OCI-LY1 (cell line): ENCODE results near the gene TMEM243.

Experiments used
- H2AFZ ChIP-seq: fragments of 200-600 bp; sonication (generic), shearing (Covaris generic); 2 replicates; pipeline ENCODE4 v1.6.0; 2014; ENCODE audit warnings: antibody characterized with exemption, mild to moderate bottlenecking, low read length
- H3F3A ChIP-seq: fragments of 200-600 bp; sonication (generic), shearing (Covaris generic); 2 replicates; pipeline ENCODE4 v1.6.0; 2014; ENCODE audit warnings: mild to moderate bottlenecking, antibody characterized with exemption, low read length, moderate library complexity; ENCODE audit not compliant: insufficient read depth
- H3K27ac ChIP-seq: fragments of 200-600 bp; sonication (generic); 2 replicates; pipeline ENCODE4 v1.5.1; 2014; ENCODE audit warnings: low read length, mixed run types, mild to moderate bottlenecking, low read depth; ENCODE audit not compliant: poor library complexity, severe bottlenecking
- H3K27me3 ChIP-seq: fragments of 200-600 bp; sonication (generic); 2 replicates; pipeline ENCODE4 v1.6.0; 2014; ENCODE audit warnings: antibody characterized with exemption, mild to moderate bottlenecking, low read length, moderate library complexity; ENCODE audit not compliant: insufficient read depth
- H3K36me3 ChIP-seq: fragments of 200-600 bp; sonication (generic); 2 replicates; pipeline ENCODE4 v1.6.1; 2014; ENCODE audit warnings: mild to moderate bottlenecking, antibody characterized with exemption, low read length, moderate library complexity, mixed read lengths; ENCODE audit not compliant: insufficient read depth
- H3K4me1 ChIP-seq: fragments of 200-600 bp; sonication (generic); 2 replicates; pipeline ENCODE4 v1.5.1; 2014; ENCODE audit warnings: mild to moderate bottlenecking, low read length, moderate library complexity; ENCODE audit not compliant: insufficient read depth, severe bottlenecking
- H3K4me2 ChIP-seq: fragments of 200-600 bp; sonication (generic), shearing (Covaris generic); 2 replicates; pipeline ENCODE4 v1.6.1; 2014; ENCODE audit warnings: low read length
- H3K4me3 ChIP-seq: fragments of 200-600 bp; sonication (generic); 2 replicates; pipeline ENCODE4 v1.5.1; 2014; ENCODE audit warnings: low read length, low read depth, mild to moderate bottlenecking, mixed read lengths; ENCODE audit not compliant: poor library complexity, severe bottlenecking
- H3K79me2 ChIP-seq: fragments of 200-600 bp; shearing (Covaris generic); 2 replicates; pipeline ENCODE4 v1.6.1; 2016; ENCODE audit warnings: mixed run types, low read length, mixed read lengths; ENCODE audit not compliant: insufficient read depth
- H3K9ac ChIP-seq: fragments of 200-600 bp; sonication (generic), shearing (Covaris generic); 2 replicates; pipeline ENCODE4 v1.6.1; 2014; ENCODE audit warnings: mild to moderate bottlenecking, low read length, mixed read lengths
- H3K9me2 ChIP-seq: fragments of 200-600 bp; sonication (generic), shearing (Covaris generic); 2 replicates; pipeline ENCODE4 v1.6.1; 2014; ENCODE audit warnings: low read depth, mild to moderate bottlenecking, low read length, mixed read lengths
- H3K9me3 ChIP-seq: fragments of 200-600 bp; shearing (Covaris generic); 2 replicates; pipeline ENCODE4 v1.6.1; 2014; ENCODE audit warnings: low read length, mixed read lengths
- H4K20me1 ChIP-seq: fragments of 200-600 bp; sonication (generic), shearing (Covaris generic); 2 replicates; pipeline ENCODE4 v1.6.0; 2016; ENCODE audit warnings: mild to moderate bottlenecking, low read length; ENCODE audit not compliant: insufficient read depth
- CTCF ChIP-seq: fragments of 200-600 bp; sonication (generic), shearing (Covaris generic); IDR thresholded peaks from 2 replicates; pipeline ENCODE4 v1.5.1; 2017; ENCODE audit warnings: mild to moderate bottlenecking, antibody characterized with exemption, low read length, moderate library complexity, mixed read lengths
- EZH2 ChIP-seq: fragments of 200-600 bp; sonication (generic), shearing (Covaris generic); IDR thresholded peaks from 2 replicates; pipeline ENCODE4 v1.8.0; 2017; ENCODE audit warnings: borderline replicate concordance, mixed run types, mild to moderate bottlenecking, antibody characterized with exemption, low read length, moderate library complexity, mixed read lengths

The TMEM243 gene

DNA sequence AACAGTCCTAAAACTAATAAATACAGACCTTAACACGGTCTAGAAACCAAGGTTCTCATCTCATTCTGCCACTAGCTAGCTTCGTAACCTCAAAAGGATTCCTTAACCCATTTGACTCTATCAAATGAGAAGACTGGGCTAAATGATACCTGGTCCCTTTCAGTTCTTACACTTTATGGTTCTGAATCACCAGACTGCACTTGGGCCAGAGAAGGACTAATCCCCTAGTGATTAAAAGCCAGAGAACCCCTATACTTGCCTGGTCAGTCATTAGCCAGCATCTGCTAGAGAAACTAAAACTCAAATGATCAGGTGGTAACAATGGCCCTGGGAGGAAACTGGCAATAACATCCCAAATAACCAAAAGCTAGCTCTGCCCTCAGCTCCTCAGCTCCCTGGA is 16.8 kb downstream of the TMEM243 start:
- H3K4me2 ChIP-seq = no peak overlapping the region
- no peaks in the 10 kb centered on the region for H3K27me3 ChIP-seq
- no peak overlapping the region for H3K9ac ChIP-seq
- H3F3A ChIP-seq = no peaks in the 10 kb centered on the region
- H2AFZ ChIP-seq = no peak overlapping the region
- 0 out of 2 replicates have a peak, but pooled peaks cover 2% of the 10 kb centered on the region for H4K20me1 ChIP-seq
- no peak overlapping the region for H3K27ac ChIP-seq
- TF ChIP-seq CTCF (no peak), EZH2 (no peak)
- H3K36me3 ChIP-seq = peaks cover 99% of the 10 kb centered on the region
- H3K4me1 ChIP-seq = no peaks in the 10 kb centered on the region
- H3K4me3 ChIP-seq = no peak overlapping the region
- H3K9me3 ChIP-seq = peaks cover 33% of the 10 kb centered on the region
- no peaks in the 10 kb centered on the region for H3K9me2 ChIP-seq
- H3K79me2 ChIP-seq = peaks cover 97% of the 10 kb centered on the region

DNA sequence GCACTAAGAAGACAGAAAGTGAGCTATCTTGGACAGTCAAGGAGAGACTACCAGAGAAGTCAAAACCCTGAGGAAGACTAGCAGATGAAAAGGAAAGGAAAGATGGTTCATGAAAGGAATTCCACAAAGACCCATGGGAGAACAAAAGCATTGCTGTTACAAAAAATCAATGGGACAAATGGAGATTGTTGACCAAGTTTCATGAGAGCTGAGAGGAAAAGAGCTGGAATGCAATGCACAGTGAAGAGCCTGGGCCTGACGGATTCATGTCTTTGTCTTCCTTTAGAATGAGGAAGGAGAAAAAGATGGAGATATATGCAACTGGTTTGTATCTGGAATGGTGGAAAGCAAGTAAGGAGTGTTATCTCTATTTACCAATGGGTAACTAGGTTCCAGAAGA is 17.3 kb downstream of the TMEM243 start:
- Histone ChIP-seq H3K9me3 (peaks cover 31% of the 10 kb centered on the region), H3K27me3 (no peaks in the 10 kb centered on the region), H3K4me3 (no peak overlapping the region), H3K79me2 (peaks cover 99% of the 10 kb centered on the region), H3F3A (no peaks in the 10 kb centered on the region), H3K4me2 (no peak overlapping the region), H2AFZ (no peak overlapping the region), H3K4me1 (no peaks in the 10 kb centered on the region), H3K9me2 (no peaks in the 10 kb centered on the region), H4K20me1 (0 out of 2 replicates have a peak, but pooled peaks cover 2% of the 10 kb centered on the region), H3K9ac (no peak overlapping the region), H3K36me3 (peaks cover 100% of the 10 kb centered on the region), H3K27ac (no peak overlapping the region)
- TF ChIP-seq EZH2 (no peak), CTCF (no peak)

- Histone ChIP-seq H2AFZ (no peak overlapping the region), H3K27me3 (no peaks in the 10 kb centered on the region), H3K79me2 (peaks cover 81% of the 10 kb centered on the region), H3K27ac (no peak overlapping the region), H3K9ac (no peak overlapping the region), H3K4me3 (no peak overlapping the region), H4K20me1 (0 out of 2 replicates have a peak, but pooled peaks cover 2% of the 10 kb centered on the region), H3K9me2 (no peaks in the 10 kb centered on the region), H3F3A (peaks cover 20% of the 10 kb centered on the region), H3K9me3 (peaks cover 10% of the 10 kb centered on the region), H3K36me3 (peaks cover 100% of the 10 kb centered on the region), H3K4me1 (no peaks in the 10 kb centered on the region), H3K4me2 (no peak overlapping the region)
- TF ChIP-seq EZH2 (no peak), CTCF (no peak)
These were observed 19.7 kb downstream of the TMEM243 start for GRCh38 chr7:87199700-87200450.
